ENCODE measurements around the gene MLLT6. TPM values are rescaled to one million over a fixed set of nuclear protein-coding genes. Genes with fewer than 3 reads are reported as not detected.

The MLLT6 gene
- total and polyA plus RNA-seq, 2 of the 13 experiments (the other 11 are each of a cell fraction or from before 2014, with no cell fraction given) = 50.7 to 69.5 TPM

- TF ChIP-seq ZNF362 (CRISPR knock-in tag; IDR thresholded peaks at IDR 0.05; ENCODE audit: borderline replicate concordance) = no peak
- no peak for TF ChIP-seq TOPORS (CRISPR knock-in tag; IDR thresholded peaks at IDR 0.05)
- TF ChIP-seq ZBTB20 (CRISPR knock-in tag; IDR thresholded peaks at IDR 0.05; ENCODE audit: borderline replicate concordance, low read depth) = no peak
- TF ChIP-seq ZNF282 (IDR thresholded peaks at IDR 0.05; ENCODE audit: partially characterized antibody) = no peak
- TF ChIP-seq ZSCAN12 (CRISPR knock-in tag; IDR thresholded peaks at IDR 0.05) = no peak
- no peak for TF ChIP-seq CHD2 (IDR thresholded peaks at IDR 0.05; ENCODE audit: low read depth, low read length)
- TF ChIP-seq KAT2B (IDR thresholded peaks at IDR 0.05; ENCODE audit: borderline replicate concordance, low read depth, low read length) = no peak
- no peak for TF ChIP-seq NKX3-1 (CRISPR knock-in tag; IDR thresholded peaks at IDR 0.05)
- no peak for TF ChIP-seq ZMYM2 (CRISPR knock-in tag; IDR thresholded peaks at IDR 0.05)
- TF ChIP-seq MBD4 (IDR thresholded peaks at IDR 0.05; ENCODE audit: borderline replicate concordance, low read length) = no peak
- TF ChIP-seq HDAC2 (CRISPR knock-in tag; IDR thresholded peaks at IDR 0.05) = peak; percentile 48; the same call in 1 of the 2 replicates
- TF ChIP-seq CENPT (CRISPR knock-in tag; IDR thresholded peaks at IDR 0.05; ENCODE audit: low read depth) = no peak
- no peak for TF ChIP-seq ZNF205 (CRISPR knock-in tag; IDR thresholded peaks at IDR 0.05)
- TF ChIP-seq ZNF3 (CRISPR knock-in tag; IDR thresholded peaks at IDR 0.05) = no peak
- no peak for TF ChIP-seq YEATS4 (CRISPR knock-in tag; IDR thresholded peaks at IDR 0.05; ENCODE audit: borderline replicate concordance)
- no peak for TF ChIP-seq PLSCR1 (CRISPR knock-in tag; IDR thresholded peaks at IDR 0.05; ENCODE audit: borderline replicate concordance)
- TF ChIP-seq FOSL2 (CRISPR knock-in tag; IDR thresholded peaks at IDR 0.05) = no peak; the same call in 1 of the 2 replicates
- no peak for TF ChIP-seq ZFYVE20 (CRISPR knock-in tag; IDR thresholded peaks at IDR 0.05; ENCODE audit: borderline replicate concordance, low read depth)
- no peak for TF ChIP-seq ZUFSP (CRISPR knock-in tag; IDR thresholded peaks at IDR 0.05; ENCODE audit: borderline replicate concordance)
- no peak for TF ChIP-seq TEAD2 (CRISPR knock-in tag; IDR thresholded peaks at IDR 0.05)
- TF ChIP-seq CSRNP2 (CRISPR knock-in tag; conservative IDR thresholded peaks at IDR 0.05; ENCODE audit: low read depth) = no peak
- no peak for TF ChIP-seq ARID3A (IDR thresholded peaks at IDR 0.05; ENCODE audit: low read depth, low read length)
- TF ChIP-seq CHD4 (IDR thresholded peaks at IDR 0.05; ENCODE audit: borderline replicate concordance, low read length) = 0 out of 2 replicates have a peak, but pooled peaks have one; percentile 1
- no peak for TF ChIP-seq ZNF430 (CRISPR knock-in tag; IDR thresholded peaks at IDR 0.05)
Observed at GRCh38 chr17:38747463-38748148, 42.5 kb downstream of the MLLT6 start (continued).

All from HepG2 (cell line).